Retinal pigment epithelial cell (primary cell): ENCODE results near the gene NPAP1.
"Not testable (repeated sequence)": the region's sequence is repeated elsewhere in the genome, so short reads cannot be mapped to it uniquely, and the experiment has no call there.

Experiments
- DNase-seq: peaks from one replicate; pipeline ENCODE4 v3.0.0-alpha.2; 2010; ENCODE audit warnings: low read depth
- H3K4me3 ChIP-seq: 2 replicates; pipeline ENCODE4 v1.5.1; 2011; ENCODE audit warnings: mild to moderate bottlenecking, low read length, control low read depth, moderate library complexity
- TF ChIP-seq, protein P1 (sequence below): conservative IDR thresholded peaks from 2 replicates; pipeline ENCODE4 v1.5.1; 2011; ENCODE audit warnings: low read depth, low read length, control low read depth, inconsistent platforms

NPAP1 gene, protein sequence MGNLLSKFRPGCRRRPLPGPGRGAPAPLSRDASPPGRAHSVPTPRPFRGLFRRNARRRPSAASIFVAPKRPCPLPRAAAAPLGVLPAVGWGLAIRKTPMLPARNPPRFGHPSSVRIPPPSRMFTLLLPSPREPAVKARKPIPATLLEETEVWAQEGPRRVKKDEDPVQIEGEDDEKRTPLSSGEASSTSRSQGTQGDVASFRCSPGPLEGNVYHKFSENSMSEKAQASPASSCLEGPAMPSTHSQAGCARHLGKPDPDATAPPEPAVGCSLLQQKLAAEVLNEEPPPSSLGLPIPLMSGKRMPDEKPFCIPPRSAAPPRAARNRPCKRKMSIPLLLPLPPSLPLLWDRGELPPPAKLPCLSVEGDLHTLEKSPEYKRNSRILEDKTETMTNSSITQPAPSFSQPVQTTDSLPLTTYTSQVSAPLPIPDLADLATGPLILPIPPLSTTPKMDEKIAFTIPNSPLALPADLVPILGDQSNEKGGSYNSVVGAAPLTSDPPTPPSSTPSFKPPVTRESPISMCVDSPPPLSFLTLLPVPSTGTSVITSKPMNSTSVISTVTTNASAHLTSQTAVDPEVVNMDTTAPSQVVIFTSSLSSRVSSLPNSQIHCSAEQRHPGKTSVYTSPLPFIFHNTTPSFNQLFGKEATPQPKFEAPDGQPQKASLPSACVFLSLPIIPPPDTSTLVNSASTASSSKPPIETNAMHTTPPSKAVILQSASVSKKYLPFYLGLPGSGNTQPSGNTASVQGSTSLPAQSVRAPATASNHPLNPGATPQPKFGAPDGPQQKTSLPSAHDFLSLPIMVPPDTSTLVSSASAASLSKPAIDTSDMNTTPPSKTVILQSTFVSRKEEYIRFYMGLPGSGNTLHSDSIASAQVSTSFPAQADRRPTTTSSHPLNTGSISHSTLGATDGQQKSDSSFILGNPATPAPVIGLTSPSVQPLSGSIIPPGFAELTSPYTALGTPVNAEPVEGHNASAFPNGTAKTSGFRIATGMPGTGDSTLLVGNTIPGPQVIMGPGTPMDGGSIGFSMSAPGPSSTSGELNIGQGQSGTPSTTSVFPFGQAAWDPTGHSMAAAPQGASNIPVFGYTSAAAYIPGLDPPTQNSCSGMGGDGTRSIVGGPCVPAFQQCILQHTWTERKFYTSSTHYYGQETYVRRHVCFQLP

DNA sequence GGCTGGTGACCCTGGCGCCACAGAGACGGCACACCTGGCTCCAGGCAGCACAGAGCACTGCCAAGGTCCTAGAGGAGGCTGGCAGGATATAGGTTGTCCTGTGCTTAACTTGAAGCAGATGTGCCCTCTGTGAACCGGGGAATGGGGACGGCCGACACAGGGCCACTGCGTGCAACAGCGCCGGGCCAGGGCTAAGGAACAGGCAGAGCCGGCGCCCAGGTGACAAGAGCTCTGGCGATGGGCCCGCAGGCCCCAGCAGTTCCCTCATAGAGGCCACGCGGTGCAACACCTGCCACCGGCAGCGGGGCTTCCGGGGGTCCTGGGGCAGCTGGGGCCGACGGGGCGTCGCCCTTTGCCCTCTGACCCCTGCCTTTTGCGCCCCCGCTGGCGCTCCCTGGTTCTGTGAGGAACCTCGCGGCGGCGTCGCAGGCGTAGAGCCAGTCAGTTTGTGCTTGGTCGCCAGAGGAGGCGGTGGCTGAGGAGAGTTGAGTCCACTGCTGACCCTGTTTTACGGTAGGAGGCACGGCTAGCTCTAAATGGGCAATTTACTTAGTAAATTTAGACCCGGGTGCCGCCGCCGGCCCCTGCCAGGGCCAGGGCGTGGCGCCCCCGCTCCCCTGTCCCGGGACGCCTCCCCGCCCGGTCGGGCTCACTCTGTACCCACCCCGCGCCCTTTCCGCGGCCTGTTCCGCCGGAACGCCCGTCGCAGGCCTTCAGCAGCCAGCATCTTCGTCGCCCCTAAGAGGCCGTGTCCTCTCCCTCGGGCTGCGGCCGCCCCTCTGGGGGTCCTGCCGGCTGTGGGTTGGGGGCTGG lies at the start of gene NPAP1:
NPAP1 (plus strand) TSS at position 444 of the 813 bp plus-strand sequence; CDS start at position 537, 93 bp downstream.
- no peak within 1 kb of the TSS for H3K4me3 ChIP-seq
- TF ChIP-seq, protein P1, sequence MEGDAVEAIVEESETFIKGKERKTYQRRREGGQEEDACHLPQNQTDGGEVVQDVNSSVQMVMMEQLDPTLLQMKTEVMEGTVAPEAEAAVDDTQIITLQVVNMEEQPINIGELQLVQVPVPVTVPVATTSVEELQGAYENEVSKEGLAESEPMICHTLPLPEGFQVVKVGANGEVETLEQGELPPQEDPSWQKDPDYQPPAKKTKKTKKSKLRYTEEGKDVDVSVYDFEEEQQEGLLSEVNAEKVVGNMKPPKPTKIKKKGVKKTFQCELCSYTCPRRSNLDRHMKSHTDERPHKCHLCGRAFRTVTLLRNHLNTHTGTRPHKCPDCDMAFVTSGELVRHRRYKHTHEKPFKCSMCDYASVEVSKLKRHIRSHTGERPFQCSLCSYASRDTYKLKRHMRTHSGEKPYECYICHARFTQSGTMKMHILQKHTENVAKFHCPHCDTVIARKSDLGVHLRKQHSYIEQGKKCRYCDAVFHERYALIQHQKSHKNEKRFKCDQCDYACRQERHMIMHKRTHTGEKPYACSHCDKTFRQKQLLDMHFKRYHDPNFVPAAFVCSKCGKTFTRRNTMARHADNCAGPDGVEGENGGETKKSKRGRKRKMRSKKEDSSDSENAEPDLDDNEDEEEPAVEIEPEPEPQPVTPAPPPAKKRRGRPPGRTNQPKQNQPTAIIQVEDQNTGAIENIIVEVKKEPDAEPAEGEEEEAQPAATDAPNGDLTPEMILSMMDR: no peak
- DNase-seq: no peak

DNA sequence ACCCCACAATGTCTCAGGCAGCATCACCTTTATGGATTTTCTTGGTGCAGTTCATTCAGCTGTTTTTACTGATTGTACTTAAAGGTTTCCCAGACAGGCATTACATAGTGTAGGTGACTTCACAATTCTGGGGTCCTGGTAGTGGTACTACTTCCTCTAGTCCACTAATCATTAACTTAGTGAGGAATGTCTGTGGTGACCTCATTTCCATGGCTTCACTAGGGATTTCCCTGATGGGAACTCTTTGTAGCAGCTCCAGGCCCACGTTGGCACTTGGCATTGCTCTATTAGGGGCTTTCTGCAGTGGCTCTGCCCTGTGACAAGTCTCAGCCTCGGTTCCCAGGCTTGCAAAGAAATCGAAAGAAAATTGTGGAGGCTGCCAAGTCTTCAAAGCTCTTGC lies 48.1 kb upstream of the NPAP1 start:
- TF ChIP-seq, protein P1: no peak
- no peak for DNase-seq
- no peak overlapping the region for H3K4me3 ChIP-seq

DNA sequence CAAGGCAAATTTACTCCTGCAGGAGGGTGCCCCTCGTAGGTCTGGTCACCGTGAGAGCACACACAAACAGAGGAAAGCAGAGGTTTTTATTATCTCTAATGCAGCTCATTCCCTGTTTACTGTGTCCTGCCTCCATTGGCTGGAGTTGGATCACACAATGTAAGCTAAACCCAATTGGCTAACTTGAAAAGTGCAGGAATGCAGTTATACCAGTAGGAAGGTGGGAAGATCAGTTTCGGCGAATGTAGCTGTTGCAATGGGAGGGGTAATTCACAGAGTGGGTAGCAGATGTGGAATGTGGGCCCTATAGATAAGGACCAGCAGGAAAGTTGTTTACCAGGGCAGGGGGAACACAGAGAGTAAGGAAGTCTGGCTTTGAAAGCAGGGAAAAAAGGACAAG lies 42.5 kb upstream of the NPAP1 start:
- no peak overlapping the region for H3K4me3 ChIP-seq
- TF ChIP-seq, protein P1: no peak
- DNase-seq: no peak

DNA sequence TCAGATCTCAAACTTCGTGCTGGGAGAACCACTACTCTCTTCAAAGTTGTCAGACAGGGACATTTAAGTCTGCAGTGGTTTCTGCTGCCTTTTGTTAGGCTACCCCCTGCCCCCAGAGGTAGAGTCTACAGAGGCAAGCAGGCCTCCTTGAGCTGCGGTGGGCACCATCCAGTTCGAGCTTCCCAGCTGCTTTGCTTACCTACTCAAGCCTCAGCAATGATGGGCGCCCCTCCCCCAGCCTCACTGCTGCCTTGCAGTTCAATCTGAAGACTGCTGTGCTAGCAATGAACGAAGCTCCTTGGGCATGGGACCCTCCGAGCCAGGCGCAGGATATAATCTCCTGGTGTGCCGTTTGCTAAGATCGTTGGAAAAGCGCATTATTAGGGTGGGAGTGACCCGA lies 36.2 kb upstream of the NPAP1 start:
- not testable (repeated sequence) for H3K4me3 ChIP-seq

DNA sequence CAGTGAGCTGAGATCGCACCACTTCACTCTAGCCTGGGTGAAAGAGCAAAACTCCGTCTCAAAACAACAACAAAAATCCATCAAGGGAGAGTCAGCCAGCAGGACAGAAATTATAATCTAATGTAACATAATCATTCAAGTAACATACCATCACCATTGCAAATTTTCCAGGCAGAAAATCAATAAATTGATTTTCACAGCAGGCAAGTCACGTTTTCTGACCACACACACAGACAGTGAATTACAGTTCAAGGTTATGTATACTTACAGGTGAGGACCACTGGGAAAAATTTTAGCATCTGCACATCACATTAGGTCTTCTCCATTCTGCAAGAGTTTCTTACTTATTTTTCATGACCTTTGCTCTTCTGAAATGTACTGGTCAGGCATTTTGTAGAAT lies 29.9 kb upstream of the NPAP1 start:
- DNase-seq: no peak
- H3K4me3 ChIP-seq: no peak overlapping the region
- TF ChIP-seq, protein P1: no peak

More for the DNA sequence above, 36.2 kb upstream of the NPAP1 start:
- not testable (repeated sequence) for DNase-seq

DNA sequence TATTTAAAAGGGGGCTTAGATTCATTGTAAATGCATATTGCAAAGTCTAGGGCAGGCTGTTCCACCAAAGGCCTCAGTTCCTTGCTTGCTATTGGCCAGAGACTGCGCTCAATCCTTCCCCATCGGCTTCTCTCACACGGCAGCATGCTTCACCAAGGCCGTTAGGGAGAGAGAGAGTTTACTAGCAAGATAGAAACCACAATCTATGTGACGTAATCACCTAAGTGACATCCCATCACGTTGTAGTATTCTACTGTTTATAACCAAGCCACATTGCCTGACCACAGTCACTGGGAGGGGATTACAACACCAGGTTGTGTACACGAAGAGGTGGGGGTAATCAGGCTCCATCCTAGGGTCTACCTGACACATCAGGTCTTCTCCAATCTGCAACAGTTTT lies 16.0 kb upstream of the NPAP1 start:
- no peak overlapping the region for H3K4me3 ChIP-seq
- TF ChIP-seq, protein P1: no peak
- no peak for DNase-seq
